Measurements from ENCODE around the gene CSMD2. TPM values are rescaled to one million over a fixed set of nuclear protein-coding genes. Genes with fewer than 3 reads are reported as not detected.

Gene CSMD2
- total and polyA plus RNA-seq, 2 of the 4 experiments (the other 2 are of a cell fraction) = under 0.01 to 0.36 TPM

DNA sequence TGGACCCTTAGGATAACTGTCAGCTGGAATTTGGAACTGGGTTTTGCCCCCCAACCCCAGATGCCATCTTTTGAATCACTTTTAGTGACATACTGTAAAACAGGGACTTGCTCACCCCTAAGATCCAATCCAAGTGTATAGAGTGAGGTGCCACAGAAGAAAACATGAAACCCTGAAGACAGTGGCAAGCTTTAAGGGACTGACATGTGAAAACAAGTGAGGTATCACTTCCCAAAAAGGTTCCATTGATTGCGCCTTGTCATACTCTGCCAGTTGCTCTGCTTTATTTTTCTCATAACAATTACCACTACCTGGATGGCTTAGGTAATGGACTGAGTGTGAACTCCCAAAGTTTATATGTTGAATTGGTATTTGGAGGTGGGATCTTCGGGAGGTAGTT, 115.6 kb downstream of the CSMD2 start:
- in situ Hi-C loops (cut with MboI; ENCODE audit: low sequenced_read_pairs) = no loop called here
- H3K27me3 ChIP-seq (ENCODE audit: control insufficient read depth, insufficient read depth, low read length) = no peaks in the 10 kb centered on the region
- H2BK120ac ChIP-seq (ENCODE audit: low read depth, low read length) = no peak overlapping the region
- dilution Hi-C loops (cut with HindIII; ENCODE audit: low sequenced_read_pairs, unreplicated experiment) = no loop called here
- H3K9ac ChIP-seq (ENCODE audit: low read depth, low read length) = no peak overlapping the region
- no peak overlapping the region for H3K4me2 ChIP-seq (ENCODE audit: low read depth, low read length)
- H3K27ac ChIP-seq (ENCODE audit: insufficient read depth, low read length) = no peak overlapping the region
- no peak overlapping the region for H3K14ac ChIP-seq (replicated peaks; ENCODE audit: low read depth, low read length)
- ChIA-PET CTCF (no interaction called here), POLR2A (ENCODE audit: unreplicated experiment) (no interaction called here)
- no peak overlapping the region for H3K4ac ChIP-seq (ENCODE audit: low read depth, low read length)
- H2BK5ac ChIP-seq (ENCODE audit: low read depth, low read length, poor library complexity, severe bottlenecking) = no peak overlapping the region
- BruUV-seq (replicated peaks) = no TSS peak
- TF ChIP-seq CEBPB (IDR thresholded peaks at IDR 0.05; ENCODE audit: low read depth, low read length) = no peak
- no peak for TF ChIP-seq POLR2A (IDR thresholded peaks at IDR 0.05; ENCODE audit: low read depth, low read length)
- TF ChIP-seq RFX5 (IDR thresholded peaks at IDR 0.05; ENCODE audit: low read depth, low read length) = no peak
- TF ChIP-seq MAFK (IDR thresholded peaks at IDR 0.05; ENCODE audit: low read depth, low read length) = no peak
- TF ChIP-seq NFE2L2 (IDR thresholded peaks at IDR 0.05; ENCODE audit: low read depth, low read length) = no peak
- TF ChIP-seq SMC3 (IDR thresholded peaks at IDR 0.05; ENCODE audit: low read depth, low read length) = no peak
- TF ChIP-seq MAZ (IDR thresholded peaks at IDR 0.05; ENCODE audit: borderline replicate concordance, low read depth, low read length) = no peak
- TF ChIP-seq, protein P1, sequence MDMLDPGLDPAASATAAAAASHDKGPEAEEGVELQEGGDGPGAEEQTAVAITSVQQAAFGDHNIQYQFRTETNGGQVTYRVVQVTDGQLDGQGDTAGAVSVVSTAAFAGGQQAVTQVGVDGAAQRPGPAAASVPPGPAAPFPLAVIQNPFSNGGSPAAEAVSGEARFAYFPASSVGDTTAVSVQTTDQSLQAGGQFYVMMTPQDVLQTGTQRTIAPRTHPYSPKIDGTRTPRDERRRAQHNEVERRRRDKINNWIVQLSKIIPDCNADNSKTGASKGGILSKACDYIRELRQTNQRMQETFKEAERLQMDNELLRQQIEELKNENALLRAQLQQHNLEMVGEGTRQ (IDR thresholded peaks at IDR 0.05; ENCODE audit: low read depth, low read length) = no peak
- no peak for TF ChIP-seq RCOR1 (IDR thresholded peaks at IDR 0.05; ENCODE audit: insufficient replicate concordance, low read length)
- TF ChIP-seq RAD21 (IDR thresholded peaks at IDR 0.05; ENCODE audit: low read length) = no peak
- TF ChIP-seq, protein P2, sequence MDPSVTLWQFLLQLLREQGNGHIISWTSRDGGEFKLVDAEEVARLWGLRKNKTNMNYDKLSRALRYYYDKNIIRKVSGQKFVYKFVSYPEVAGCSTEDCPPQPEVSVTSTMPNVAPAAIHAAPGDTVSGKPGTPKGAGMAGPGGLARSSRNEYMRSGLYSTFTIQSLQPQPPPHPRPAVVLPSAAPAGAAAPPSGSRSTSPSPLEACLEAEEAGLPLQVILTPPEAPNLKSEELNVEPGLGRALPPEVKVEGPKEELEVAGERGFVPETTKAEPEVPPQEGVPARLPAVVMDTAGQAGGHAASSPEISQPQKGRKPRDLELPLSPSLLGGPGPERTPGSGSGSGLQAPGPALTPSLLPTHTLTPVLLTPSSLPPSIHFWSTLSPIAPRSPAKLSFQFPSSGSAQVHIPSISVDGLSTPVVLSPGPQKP (IDR thresholded peaks at IDR 0.05; ENCODE audit: borderline replicate concordance, low read depth, low read length) = no peak
- no peak for TF ChIP-seq CHD1 (IDR thresholded peaks at IDR 0.05; ENCODE audit: low read depth, low read length)
- no peak for TF ChIP-seq FOS (IDR thresholded peaks at IDR 0.05; ENCODE audit: low read depth, low read length)
- TF ChIP-seq BHLHE40 (IDR thresholded peaks at IDR 0.05; ENCODE audit: low read depth, low read length) = no peak
- no peak for TF ChIP-seq MXI1 (IDR thresholded peaks at IDR 0.05; ENCODE audit: borderline replicate concordance, low read depth, low read length)
- TF ChIP-seq, protein P3, sequence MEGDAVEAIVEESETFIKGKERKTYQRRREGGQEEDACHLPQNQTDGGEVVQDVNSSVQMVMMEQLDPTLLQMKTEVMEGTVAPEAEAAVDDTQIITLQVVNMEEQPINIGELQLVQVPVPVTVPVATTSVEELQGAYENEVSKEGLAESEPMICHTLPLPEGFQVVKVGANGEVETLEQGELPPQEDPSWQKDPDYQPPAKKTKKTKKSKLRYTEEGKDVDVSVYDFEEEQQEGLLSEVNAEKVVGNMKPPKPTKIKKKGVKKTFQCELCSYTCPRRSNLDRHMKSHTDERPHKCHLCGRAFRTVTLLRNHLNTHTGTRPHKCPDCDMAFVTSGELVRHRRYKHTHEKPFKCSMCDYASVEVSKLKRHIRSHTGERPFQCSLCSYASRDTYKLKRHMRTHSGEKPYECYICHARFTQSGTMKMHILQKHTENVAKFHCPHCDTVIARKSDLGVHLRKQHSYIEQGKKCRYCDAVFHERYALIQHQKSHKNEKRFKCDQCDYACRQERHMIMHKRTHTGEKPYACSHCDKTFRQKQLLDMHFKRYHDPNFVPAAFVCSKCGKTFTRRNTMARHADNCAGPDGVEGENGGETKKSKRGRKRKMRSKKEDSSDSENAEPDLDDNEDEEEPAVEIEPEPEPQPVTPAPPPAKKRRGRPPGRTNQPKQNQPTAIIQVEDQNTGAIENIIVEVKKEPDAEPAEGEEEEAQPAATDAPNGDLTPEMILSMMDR (conservative IDR thresholded peaks at IDR 0.05; ENCODE audit: low read depth, low read length) = no peak
- DNase-seq (no peak), ATAC-seq (ENCODE audit: low read depth) (no peak)
- no peak overlapping the region for H3K56ac ChIP-seq (ENCODE audit: extremely low read depth, insufficient read depth, low read length)
- WGBS, 2 experiments (ENCODE audit: extremely low coverage in 2 of 2, insufficient read length in 1 of 2) = no CpG with 5 or more reads among the region's 2 CpGs
- no peak overlapping the region for H2AFZ ChIP-seq (replicated peaks; ENCODE audit: low read length, poor library complexity)
- no peak overlapping the region for H3K4me3 ChIP-seq (ENCODE audit: insufficient read depth, low read depth, low read length)
- H3K18ac ChIP-seq (ENCODE audit: low read depth, low read length) = no peak overlapping the region
- H3K4me1 ChIP-seq (ENCODE audit: control insufficient read depth, insufficient read depth, low read length) = no peaks in the 10 kb centered on the region
- no peak overlapping the region for H3K23ac ChIP-seq (ENCODE audit: low read depth, low read length)
- no peak overlapping the region for H2AK9ac ChIP-seq (replicated peaks; ENCODE audit: low read depth, low read length, poor library complexity)
- intact Hi-C loops (cut with micrococcal nuclease) = no loop called here
- H2BK20ac ChIP-seq (ENCODE audit: low read depth, low read length) = no peak overlapping the region
- H4K5ac ChIP-seq (ENCODE audit: low read depth, low read length) = no peak overlapping the region
- H3K36me3 ChIP-seq (ENCODE audit: control insufficient read depth, insufficient read depth, low read length) = no peaks in the 10 kb centered on the region
- H3K9me1 ChIP-seq (ENCODE audit: insufficient read depth, low read length) = no peaks in the 10 kb centered on the region
- H3K79me1 ChIP-seq (ENCODE audit: low read depth in 1 of 2, low read length in 2 of 2) = no peaks in the 10 kb centered on the region
- H4K91ac ChIP-seq (ENCODE audit: insufficient read depth, low read depth, low read length) = no peak overlapping the region
- H4K8ac ChIP-seq (ENCODE audit: low read depth in 2 of 2, low read length in 2 of 2) = no peak overlapping the region
- peaks cover 16% of the 10 kb centered on the region for H3K9me3 ChIP-seq (ENCODE audit: control insufficient read depth, insufficient read depth, low read length)
- H2BK15ac ChIP-seq (ENCODE audit: low read depth, low read length) = no peak overlapping the region
- no peaks in the 10 kb centered on the region for H4K20me1 ChIP-seq (ENCODE audit: insufficient read depth, low read length)
- H2AK5ac ChIP-seq (ENCODE audit: low read depth, low read length) = no peak overlapping the region
